HCT116 (cell line): ENCODE results near the gene THBS3. TPM values are rescaled to one million over a fixed set of nuclear protein-coding genes. Genes with fewer than 3 reads are reported as not detected.
A peak's percentile ranks its signal among the peaks of the same experiment; 100 is the strongest.

Experiments
- ATAC-seq: fragments of 200-7000 bp; cut with Tn5 transposase; 2 replicates; pipeline ENCODE4 v1.9.1; 2020; ENCODE audit warnings: mild to moderate bottlenecking, moderate library complexity
- BruUV-seq: library from RNA; stranded (reverse); fragments of 400-500 nt; replicated peaks from 2 replicates; lab custom pipeline; 2021; lab: Mats Ljungman, UMichigan
- CTCF ChIA-PET: fragments of 300-600 bp; sonication (Branson Sonifier 250); formaldehyde crosslinking; loops from one replicate; lab custom pipeline; 2021; ENCODE audit warnings: antibody characterized with exemption; lab: Charles Lee
- POLR2A ChIA-PET: fragments of 300-600, 350-600 bp; sonication (Branson Sonifier 250); formaldehyde crosslinking; loops from one replicate; lab custom pipeline; 2021; ENCODE audit warnings: antibody characterized with exemption; lab: Charles Lee
- RAD21 ChIA-PET, 2 experiments: fragments of 300-600 bp; sonication (Branson Sonifier 250); formaldehyde crosslinking; loops; one replicate each; lab custom pipeline; 2023; ENCODE audit warnings: low total read pairs in 2 of 2; ENCODE audit not compliant: uncharacterized antibody in 2 of 2, unreplicated experiment in 2 of 2, low non-redundant PET in 1 of 2; lab: Charles Lee
- DNase-seq: peaks from one replicate; pipeline ENCODE4 v3.0.0-alpha.2; 2010; ENCODE audit warnings: low read depth, low spot score
- H2AFZ ChIP-seq: fragments of 200-600 bp; shearing (Covaris generic), sonication (generic); 2 replicates; pipeline ENCODE4 v1.6.1; 2017; ENCODE audit warnings: low read depth, mixed run types, mixed read lengths, antibody characterized with exemption, low read length; ENCODE audit not compliant: poor library complexity, severe bottlenecking
- H3K27ac ChIP-seq: 2 replicates; pipeline ENCODE4 v1.5.1; 2012; ENCODE audit warnings: low read depth, low read length
- H3K27me3 ChIP-seq: fragments of 200-600 bp; sonication (generic); 2 replicates; pipeline ENCODE4 v1.6.1; 2016; ENCODE audit warnings: mixed run types, low read length, mixed read lengths; ENCODE audit not compliant: insufficient read depth
- H3K36me3 ChIP-seq, 2 experiments: fragments of 200-500 bp in 1 of 2; fragments of 200-600 bp in 1 of 2; sonication (Bioruptor generic) in 1 of 2; sonication (generic) in 1 of 2; 2 replicates each; pipeline versions ENCODE4 v1.5.1 to v1.6.1; 2014 to 2016; ENCODE audit warnings: low read length in 2 of 2, inconsistent platforms in 1 of 2, mixed read lengths in 1 of 2, mixed run types in 1 of 2; ENCODE audit not compliant: insufficient read depth in 2 of 2, control insufficient read depth in 1 of 2
- H3K4me1 ChIP-seq, 2 experiments: fragments of 200-600 bp in 1 of 2; sonication (generic) in 1 of 2; 2 replicates each; pipeline versions ENCODE4 v1.5.1 to v1.6.1; 2012 to 2017; ENCODE audit warnings: low read length in 2 of 2, inconsistent platforms in 1 of 2, mild to moderate bottlenecking in 1 of 2, mixed read lengths in 1 of 2, mixed run types in 1 of 2, moderate library complexity in 1 of 2; ENCODE audit not compliant: insufficient read depth in 2 of 2, control insufficient read depth in 1 of 2
- H3K4me2 ChIP-seq: fragments of 200-600 bp; sonication (generic); 2 replicates; pipeline ENCODE4 v1.6.1; 2017; ENCODE audit warnings: mixed run types, low read length, mixed read lengths
- H3K4me3 ChIP-seq, 2 experiments: fragments of 200-600 bp in 1 of 2; sonication (generic) in 1 of 2; replicated peaks in 1 of 2; 2 replicates each; pipeline ENCODE4 v1.5.1; 2011 to 2016; ENCODE audit warnings: low read length in 2 of 2, control low read depth in 1 of 2, low read depth in 1 of 2, mild to moderate bottlenecking in 1 of 2, mixed read lengths in 1 of 2, mixed run types in 1 of 2
- H3K79me2 ChIP-seq: fragments of 200-600 bp; sonication (generic); 2 replicates; pipeline ENCODE4 v1.6.1; 2017; ENCODE audit warnings: mild to moderate bottlenecking, mixed run types, low read length, moderate library complexity, mixed read lengths; ENCODE audit not compliant: insufficient read depth
- H3K9ac ChIP-seq: fragments of 200-600 bp; sonication (generic); 2 replicates; pipeline ENCODE4 v1.6.1; 2016; ENCODE audit warnings: low read length, mixed read lengths
- H3K9me2 ChIP-seq: fragments of 200-600 bp; sonication (generic), shearing (Covaris generic); 2 replicates; pipeline ENCODE4 v1.6.1; 2017; ENCODE audit warnings: mixed run types, mild to moderate bottlenecking, moderate library complexity; ENCODE audit not compliant: insufficient read depth
- H3K9me3 ChIP-seq, 2 experiments: fragments of 200-500 bp in 1 of 2; fragments of 200-600 bp in 1 of 2; sonication (Bioruptor generic) in 1 of 2; sonication (generic) in 1 of 2; 2 replicates each; pipeline ENCODE4 v1.6.1; 2014 to 2017; ENCODE audit warnings: low read length in 2 of 2, mixed read lengths in 2 of 2, inconsistent platforms in 1 of 2, low read depth in 1 of 2, mild to moderate bottlenecking in 1 of 2, mixed run types in 1 of 2, moderate library complexity in 1 of 2; ENCODE audit not compliant: control insufficient read depth in 1 of 2, insufficient read depth in 1 of 2
- H4K20me1 ChIP-seq: fragments of 200-600 bp; sonication (generic), shearing (Covaris generic); 2 replicates; pipeline ENCODE4 v1.6.1; 2017; ENCODE audit warnings: mixed run types, mild to moderate bottlenecking, moderate library complexity; ENCODE audit not compliant: insufficient read depth
- CBX3 ChIP-seq: IDR thresholded peaks from 2 replicates; pipeline ENCODE4 v1.6.1; 2012; ENCODE audit warnings: low read depth
- CEBPB ChIP-seq: IDR thresholded peaks from 2 replicates; pipeline ENCODE4 v1.6.1; 2012; ENCODE audit warnings: low read depth
- EZH2phosphoT487 ChIP-seq: fragments of 200-600 bp; IDR thresholded peaks from 2 replicates; pipeline ENCODE4 v1.6.1; 2018; ENCODE audit warnings: antibody characterized with exemption, borderline replicate concordance
- JUND ChIP-seq: IDR thresholded peaks from 2 replicates; pipeline ENCODE4 v1.6.1; 2012
- POLR2A ChIP-seq: IDR thresholded peaks from 2 replicates; pipeline ENCODE4 v1.7.0; 2011; ENCODE audit warnings: borderline replicate concordance; ENCODE audit not compliant: insufficient read depth, insufficient read length; ENCODE audit errors: extremely low read depth
- POLR2AphosphoS5 ChIP-seq: IDR thresholded peaks from 2 replicates; pipeline ENCODE4 v1.6.1; 2011; ENCODE audit warnings: mild to moderate bottlenecking, low read depth, low read length, moderate library complexity
- SP1 ChIP-seq: IDR thresholded peaks from 2 replicates; pipeline ENCODE4 v1.6.1; 2012; ENCODE audit warnings: low read depth
- TCF7L2 ChIP-seq: IDR thresholded peaks from 2 replicates; pipeline ENCODE4 v1.7.0; 2011; ENCODE audit warnings: borderline replicate concordance, inconsistent platforms; ENCODE audit not compliant: insufficient read depth, insufficient read length; ENCODE audit errors: extremely low read depth
- YY1 ChIP-seq: IDR thresholded peaks from 2 replicates; pipeline ENCODE4 v1.6.1; 2011; ENCODE audit warnings: low read length, low read depth, moderate library complexity, mild to moderate bottlenecking; ENCODE audit not compliant: insufficient replicate concordance; ENCODE audit errors: extremely low read depth
- ZFX ChIP-seq: fragments of 450-650 bp; IDR thresholded peaks from 2 replicates; pipeline ENCODE4 v1.6.1; 2017
- intact Hi-C: fragments of 100-400 bp; cut with micrococcal nuclease; formaldehyde crosslinking; loops from 2 replicates; pipeline ENCODE4 v1.10.0; 2022
- total RNA-seq: library from RNA; stranded (reverse); gene quantifications from one replicate; pipeline ENCODE4 v1.2.1, GENCODE V29; 2021; ENCODE audit not compliant: unreplicated experiment
- TF ChIP-seq, protein P1 (sequence below): IDR thresholded peaks from 2 replicates; pipeline ENCODE4 v1.6.1; 2012; ENCODE audit warnings: low read depth
- TF ChIP-seq, protein P2 (sequence below): IDR thresholded peaks from 2 replicates; pipeline ENCODE4 v1.6.1; 2011; ENCODE audit warnings: mild to moderate bottlenecking, low read length, moderate library complexity; ENCODE audit not compliant: insufficient replicate concordance; ENCODE audit errors: extremely low read depth
- TF ChIP-seq, protein P3 (sequence below), 3 experiments: fragments of 200-600 bp in 1 of 3; sonication (generic) in 1 of 3; IDR thresholded peaks in 2 of 3; conservative IDR thresholded peaks in 1 of 3; 2 replicates each; pipeline ENCODE4 v1.5.1; 2012 to 2017; ENCODE audit warnings: low read depth in 2 of 3, low read length in 2 of 3, antibody characterized with exemption in 1 of 3, borderline replicate concordance in 1 of 3, control low read depth in 1 of 3, mild to moderate bottlenecking in 1 of 3, mixed read lengths in 1 of 3, mixed run types in 1 of 3, moderate library complexity in 1 of 3; ENCODE audit not compliant: insufficient read depth in 1 of 3
- TF ChIP-seq, protein P4 (sequence below): IDR thresholded peaks from 2 replicates; pipeline ENCODE4 v1.6.1; 2012

The THBS3 gene
- total RNA-seq, 1 experiment from 2014 or later, result 15.9 TPM

DNA sequence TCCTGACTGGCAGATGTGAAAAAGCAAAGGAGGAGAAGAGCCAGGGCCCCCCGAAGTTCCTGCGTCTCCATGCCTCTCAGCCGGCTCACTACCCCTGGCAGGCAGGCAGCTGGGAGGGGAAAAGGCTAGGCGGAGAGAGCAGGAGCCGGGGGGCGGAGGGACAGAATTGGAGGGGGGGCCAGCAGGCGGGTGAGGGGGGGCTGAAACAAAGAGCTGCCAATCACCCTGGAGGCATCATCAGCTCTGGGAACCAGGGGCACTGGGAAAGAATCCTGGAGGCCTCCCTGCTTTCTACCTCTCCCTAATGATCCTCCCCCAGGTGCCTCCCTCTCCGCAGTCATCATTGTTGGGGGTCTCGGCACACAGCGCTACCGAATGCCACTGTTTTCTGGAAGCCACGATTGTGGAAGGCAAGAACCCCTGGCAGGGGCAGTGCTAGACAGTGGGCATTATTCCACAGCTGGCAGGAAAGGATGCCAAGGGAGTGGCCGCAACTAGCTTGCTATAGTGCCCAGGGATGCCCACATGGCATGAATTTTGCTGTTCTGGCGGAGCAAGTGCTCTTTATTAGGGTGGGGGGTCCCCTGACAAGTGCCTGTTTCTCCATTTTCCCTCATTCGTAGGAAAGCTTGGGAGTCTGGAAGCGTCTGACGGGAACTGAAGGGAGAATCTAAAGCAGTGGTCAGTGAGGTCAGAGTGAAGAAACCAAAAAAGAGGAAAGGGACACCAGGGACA lies at the start of gene THBS3 (continued):
- no peak for TF ChIP-seq EZH2phosphoT487

DNA sequence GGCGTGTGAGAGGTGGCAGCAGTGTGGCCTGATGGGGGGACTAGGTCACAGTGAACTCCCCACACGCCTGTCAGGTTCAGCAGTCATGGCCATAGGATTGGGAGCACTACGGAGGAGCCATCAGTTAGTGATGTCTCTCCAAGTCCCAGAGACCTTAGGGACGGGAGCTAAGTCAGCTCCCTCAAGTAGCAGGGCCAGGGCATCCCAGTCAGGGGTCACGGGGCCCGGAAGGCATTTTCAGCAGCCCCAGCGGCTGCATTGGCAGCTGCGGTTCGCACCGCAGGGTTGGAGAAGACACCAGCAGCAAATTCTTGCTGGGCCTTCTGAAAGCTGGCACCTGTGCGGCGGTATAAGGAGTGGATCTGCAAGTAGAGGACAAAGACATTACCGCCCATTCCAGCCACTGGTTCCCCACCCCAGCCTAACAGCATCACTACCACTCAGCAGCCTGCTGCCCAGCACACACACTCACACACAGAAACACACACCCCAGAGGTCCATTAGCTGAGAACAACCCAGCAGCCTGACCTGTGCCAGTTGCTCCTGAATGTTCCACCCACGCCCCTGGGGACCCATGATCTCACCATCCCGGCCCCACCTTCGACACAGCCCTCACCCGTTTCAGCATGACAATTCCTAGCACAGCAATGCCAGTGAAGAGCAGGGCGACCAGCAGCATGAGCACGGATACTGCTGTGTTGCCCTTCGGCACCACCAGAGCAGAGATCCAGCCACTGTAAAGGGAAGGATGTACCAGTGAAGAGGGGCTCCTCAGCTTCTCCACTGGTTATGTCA lies 48.6 kb upstream of the THBS3 start:
- Histone ChIP-seq H3K36me3 (peaks cover 7 to 12% of the 10 kb centered on the region in 2 experiments; a peak in 3 of 4 replicates), H3K4me3 (peak overlapping the region; percentile 75 to 84; a peak in 2 of 4 replicates), H4K20me1 (no peaks in the 10 kb centered on the region), H3K27me3 (no peaks in the 10 kb centered on the region), H3K9me3 (no peaks in the 10 kb centered on the region), H3K4me2 (peak overlapping the region; percentile 95), H3K27ac (peak overlapping the region; percentile 62), H3K4me1 (peaks cover 22 to 36% of the 10 kb centered on the region in 2 experiments; a peak in 3 of 4 replicates), H3K9ac (peak overlapping the region; percentile 81; the same call in 1 of the 2 replicates), H3K9me2 (no peaks in the 10 kb centered on the region), H3K79me2 (peaks cover 23% of the 10 kb centered on the region), H2AFZ (no peak overlapping the region)
- ChIA-PET CTCF (no interaction called here), POLR2A (no interaction called here), RAD21 (no interaction called here)
- no TSS peak for BruUV-seq
- DNase-seq (no peak), ATAC-seq (no peak)
- intact Hi-C loops, result no loop called here
- TF ChIP-seq TCF7L2 (no peak), POLR2AphosphoS5 (no peak), JUND (no peak), YY1 (no peak), SP1 (no peak), EZH2phosphoT487 (no peak), CBX3 (no peak), POLR2A (no peak), CEBPB (no peak), ZFX (no peak)
- TF ChIP-seq, protein P1, sequence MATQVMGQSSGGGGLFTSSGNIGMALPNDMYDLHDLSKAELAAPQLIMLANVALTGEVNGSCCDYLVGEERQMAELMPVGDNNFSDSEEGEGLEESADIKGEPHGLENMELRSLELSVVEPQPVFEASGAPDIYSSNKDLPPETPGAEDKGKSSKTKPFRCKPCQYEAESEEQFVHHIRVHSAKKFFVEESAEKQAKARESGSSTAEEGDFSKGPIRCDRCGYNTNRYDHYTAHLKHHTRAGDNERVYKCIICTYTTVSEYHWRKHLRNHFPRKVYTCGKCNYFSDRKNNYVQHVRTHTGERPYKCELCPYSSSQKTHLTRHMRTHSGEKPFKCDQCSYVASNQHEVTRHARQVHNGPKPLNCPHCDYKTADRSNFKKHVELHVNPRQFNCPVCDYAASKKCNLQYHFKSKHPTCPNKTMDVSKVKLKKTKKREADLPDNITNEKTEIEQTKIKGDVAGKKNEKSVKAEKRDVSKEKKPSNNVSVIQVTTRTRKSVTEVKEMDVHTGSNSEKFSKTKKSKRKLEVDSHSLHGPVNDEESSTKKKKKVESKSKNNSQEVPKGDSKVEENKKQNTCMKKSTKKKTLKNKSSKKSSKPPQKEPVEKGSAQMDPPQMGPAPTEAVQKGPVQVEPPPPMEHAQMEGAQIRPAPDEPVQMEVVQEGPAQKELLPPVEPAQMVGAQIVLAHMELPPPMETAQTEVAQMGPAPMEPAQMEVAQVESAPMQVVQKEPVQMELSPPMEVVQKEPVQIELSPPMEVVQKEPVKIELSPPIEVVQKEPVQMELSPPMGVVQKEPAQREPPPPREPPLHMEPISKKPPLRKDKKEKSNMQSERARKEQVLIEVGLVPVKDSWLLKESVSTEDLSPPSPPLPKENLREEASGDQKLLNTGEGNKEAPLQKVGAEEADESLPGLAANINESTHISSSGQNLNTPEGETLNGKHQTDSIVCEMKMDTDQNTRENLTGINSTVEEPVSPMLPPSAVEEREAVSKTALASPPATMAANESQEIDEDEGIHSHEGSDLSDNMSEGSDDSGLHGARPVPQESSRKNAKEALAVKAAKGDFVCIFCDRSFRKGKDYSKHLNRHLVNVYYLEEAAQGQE, result no peak
- TF ChIP-seq, protein P2, sequence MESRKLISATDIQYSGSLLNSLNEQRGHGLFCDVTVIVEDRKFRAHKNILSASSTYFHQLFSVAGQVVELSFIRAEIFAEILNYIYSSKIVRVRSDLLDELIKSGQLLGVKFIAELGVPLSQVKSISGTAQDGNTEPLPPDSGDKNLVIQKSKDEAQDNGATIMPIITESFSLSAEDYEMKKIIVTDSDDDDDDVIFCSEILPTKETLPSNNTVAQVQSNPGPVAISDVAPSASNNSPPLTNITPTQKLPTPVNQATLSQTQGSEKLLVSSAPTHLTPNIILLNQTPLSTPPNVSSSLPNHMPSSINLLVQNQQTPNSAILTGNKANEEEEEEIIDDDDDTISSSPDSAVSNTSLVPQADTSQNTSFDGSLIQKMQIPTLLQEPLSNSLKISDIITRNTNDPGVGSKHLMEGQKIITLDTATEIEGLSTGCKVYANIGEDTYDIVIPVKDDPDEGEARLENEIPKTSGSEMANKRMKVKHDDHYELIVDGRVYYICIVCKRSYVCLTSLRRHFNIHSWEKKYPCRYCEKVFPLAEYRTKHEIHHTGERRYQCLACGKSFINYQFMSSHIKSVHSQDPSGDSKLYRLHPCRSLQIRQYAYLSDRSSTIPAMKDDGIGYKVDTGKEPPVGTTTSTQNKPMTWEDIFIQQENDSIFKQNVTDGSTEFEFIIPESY, result no peak
- TF ChIP-seq, protein P3, sequence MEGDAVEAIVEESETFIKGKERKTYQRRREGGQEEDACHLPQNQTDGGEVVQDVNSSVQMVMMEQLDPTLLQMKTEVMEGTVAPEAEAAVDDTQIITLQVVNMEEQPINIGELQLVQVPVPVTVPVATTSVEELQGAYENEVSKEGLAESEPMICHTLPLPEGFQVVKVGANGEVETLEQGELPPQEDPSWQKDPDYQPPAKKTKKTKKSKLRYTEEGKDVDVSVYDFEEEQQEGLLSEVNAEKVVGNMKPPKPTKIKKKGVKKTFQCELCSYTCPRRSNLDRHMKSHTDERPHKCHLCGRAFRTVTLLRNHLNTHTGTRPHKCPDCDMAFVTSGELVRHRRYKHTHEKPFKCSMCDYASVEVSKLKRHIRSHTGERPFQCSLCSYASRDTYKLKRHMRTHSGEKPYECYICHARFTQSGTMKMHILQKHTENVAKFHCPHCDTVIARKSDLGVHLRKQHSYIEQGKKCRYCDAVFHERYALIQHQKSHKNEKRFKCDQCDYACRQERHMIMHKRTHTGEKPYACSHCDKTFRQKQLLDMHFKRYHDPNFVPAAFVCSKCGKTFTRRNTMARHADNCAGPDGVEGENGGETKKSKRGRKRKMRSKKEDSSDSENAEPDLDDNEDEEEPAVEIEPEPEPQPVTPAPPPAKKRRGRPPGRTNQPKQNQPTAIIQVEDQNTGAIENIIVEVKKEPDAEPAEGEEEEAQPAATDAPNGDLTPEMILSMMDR (IDR thresholded peaks at IDR 0.05 in 2 of 3, conservative IDR thresholded peaks at IDR 0.05 in 1 of 3; ENCODE audit: borderline replicate concordance in 1 of 3, insufficient read depth in 1 of 3, low read depth in 2 of 3, low read length in 2 of 3), result no peak
- TF ChIP-seq, protein P4, sequence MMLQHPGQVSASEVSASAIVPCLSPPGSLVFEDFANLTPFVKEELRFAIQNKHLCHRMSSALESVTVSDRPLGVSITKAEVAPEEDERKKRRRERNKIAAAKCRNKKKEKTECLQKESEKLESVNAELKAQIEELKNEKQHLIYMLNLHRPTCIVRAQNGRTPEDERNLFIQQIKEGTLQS, result no peak
